A673 (cell line): ENCODE results near the gene STRN. TPM values are rescaled to one million over a fixed set of nuclear protein-coding genes. Genes with fewer than 3 reads are reported as not detected.
"Not testable (repeated sequence)": the region's sequence is repeated elsewhere in the genome, so short reads cannot be mapped to it uniquely, and the experiment has no call there.

Source experiments
- BruUV-seq: library from RNA; stranded (reverse); fragments of 400-500 nt; replicated peaks from 2 replicates; lab custom pipeline; 2021; lab: Mats Ljungman, UMichigan
- CTCF ChIA-PET: fragments of 300-600 bp; sonication (Branson Sonifier 250); formaldehyde crosslinking; loops from one replicate; lab custom pipeline; 2022; ENCODE audit warnings: antibody characterized with exemption; lab: Charles Lee
- POLR2A ChIA-PET: fragments of 300-600 bp; sonication (Branson Sonifier 250); formaldehyde crosslinking; loops from one replicate; lab custom pipeline; 2022; ENCODE audit warnings: antibody characterized with exemption; ENCODE audit not compliant: low non-redundant PET; lab: Charles Lee
- DNase-seq: peaks from one replicate; pipeline ENCODE4 v3.0.0-alpha.2; 2015; ENCODE audit warnings: low spot score
- H3K27ac ChIP-seq: fragments of 200-600 bp; sonication (generic); 2 replicates; pipeline ENCODE4 v1.5.1; 2016; ENCODE audit warnings: mixed run types, low read depth, mild to moderate bottlenecking, mixed read lengths, antibody characterized with exemption, low read length; ENCODE audit not compliant: poor library complexity, severe bottlenecking
- H3K27me3 ChIP-seq: fragments of 200-600 bp; sonication (generic); replicated peaks from 2 replicates; pipeline ENCODE4 v1.6.1; 2017; ENCODE audit warnings: mixed run types, low read depth, mild to moderate bottlenecking, mixed read lengths, antibody characterized with exemption, low read length; ENCODE audit not compliant: insufficient read depth, poor library complexity
- H3K36me3 ChIP-seq: fragments of 200-600 bp; sonication (generic); 2 replicates; pipeline ENCODE4 v1.6.1; 2016; ENCODE audit warnings: mixed run types, mild to moderate bottlenecking, mixed read lengths, antibody characterized with exemption, low read length; ENCODE audit not compliant: insufficient read depth, poor library complexity, severe bottlenecking
- H3K4me1 ChIP-seq: fragments of 200-600 bp; sonication (generic); 2 replicates; pipeline ENCODE4 v1.6.1; 2017; ENCODE audit warnings: mixed run types, mild to moderate bottlenecking, mixed read lengths, antibody characterized with exemption, low read length; ENCODE audit not compliant: insufficient read depth, poor library complexity, severe bottlenecking
- H3K4me3 ChIP-seq: fragments of 200-600 bp; sonication (generic); 2 replicates; pipeline ENCODE4 v1.5.1; 2016; ENCODE audit warnings: low read depth, mixed run types, mild to moderate bottlenecking, mixed read lengths, low read length; ENCODE audit not compliant: poor library complexity, severe bottlenecking
- H3K9me3 ChIP-seq: fragments of 200-600 bp; sonication (generic); 2 replicates; pipeline ENCODE4 v1.6.1; 2016; ENCODE audit warnings: mixed run types, low read depth, mild to moderate bottlenecking, mixed read lengths, antibody characterized with exemption, low read length; ENCODE audit not compliant: poor library complexity, severe bottlenecking
- EZH2 ChIP-seq: fragments of 200-600 bp; sonication (generic); IDR thresholded peaks from 2 replicates; pipeline ENCODE4 v1.6.1; 2017; ENCODE audit warnings: borderline replicate concordance, low read depth, mild to moderate bottlenecking, mixed read lengths, antibody characterized with exemption, low read length; ENCODE audit not compliant: poor library complexity, severe bottlenecking
- intact Hi-C: fragments of 100-400 bp; cut with micrococcal nuclease; formaldehyde crosslinking; loops from one replicate; pipeline ENCODE4 v1.10.0; 2022; ENCODE audit not compliant: unreplicated experiment
- total RNA-seq: library from RNA; stranded (reverse); gene quantifications from 2 replicates; pipeline ENCODE4 v1.2.3, GENCODE V29; 2021
- TF ChIP-seq, protein P1 (sequence below): fragments of 300-800, 200-600 bp; sonication (generic); conservative IDR thresholded peaks from 2 replicates; pipeline ENCODE4 v1.5.1; 2017; ENCODE audit warnings: low read depth, mild to moderate bottlenecking, antibody characterized with exemption, low read length, moderate library complexity, mixed read lengths

Gene STRN
- total RNA-seq, 1 experiment from 2014 or later: 36.1 TPM

DNA sequence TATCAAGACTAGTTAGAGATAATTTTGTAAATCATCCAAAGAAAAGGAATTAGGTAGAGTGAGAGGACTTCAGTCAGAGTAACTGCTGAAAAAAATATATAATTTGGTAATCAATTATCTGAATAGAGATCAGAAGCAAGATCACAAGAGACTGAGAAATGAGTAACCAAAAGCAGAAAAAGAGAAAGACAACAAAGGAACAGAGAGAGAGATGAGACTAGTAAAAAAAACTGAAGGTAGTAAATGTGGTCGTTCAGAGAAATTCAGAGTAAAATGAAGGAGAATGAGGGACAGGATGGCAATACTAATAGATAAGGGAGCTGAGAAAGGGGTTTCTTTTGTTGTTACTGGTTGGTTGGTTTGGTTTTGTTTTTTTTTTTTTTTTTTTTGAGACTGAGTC lies 16.5 kb downstream of the STRN start:
- CTCF ChIA-PET: no interaction called here
- POLR2A ChIA-PET: no interaction called here
- Histone ChIP-seq H3K9me3 (no peaks in the 10 kb centered on the region), H3K4me1 (no peaks in the 10 kb centered on the region), H3K4me3 (no peak overlapping the region), H3K36me3 (no peaks in the 10 kb centered on the region), H3K27ac (no peak overlapping the region), H3K27me3 (no peaks in the 10 kb centered on the region)
- intact Hi-C loops: no loop called here
- BruUV-seq: no TSS peak
- no peak for TF ChIP-seq EZH2
- TF ChIP-seq, protein P1, sequence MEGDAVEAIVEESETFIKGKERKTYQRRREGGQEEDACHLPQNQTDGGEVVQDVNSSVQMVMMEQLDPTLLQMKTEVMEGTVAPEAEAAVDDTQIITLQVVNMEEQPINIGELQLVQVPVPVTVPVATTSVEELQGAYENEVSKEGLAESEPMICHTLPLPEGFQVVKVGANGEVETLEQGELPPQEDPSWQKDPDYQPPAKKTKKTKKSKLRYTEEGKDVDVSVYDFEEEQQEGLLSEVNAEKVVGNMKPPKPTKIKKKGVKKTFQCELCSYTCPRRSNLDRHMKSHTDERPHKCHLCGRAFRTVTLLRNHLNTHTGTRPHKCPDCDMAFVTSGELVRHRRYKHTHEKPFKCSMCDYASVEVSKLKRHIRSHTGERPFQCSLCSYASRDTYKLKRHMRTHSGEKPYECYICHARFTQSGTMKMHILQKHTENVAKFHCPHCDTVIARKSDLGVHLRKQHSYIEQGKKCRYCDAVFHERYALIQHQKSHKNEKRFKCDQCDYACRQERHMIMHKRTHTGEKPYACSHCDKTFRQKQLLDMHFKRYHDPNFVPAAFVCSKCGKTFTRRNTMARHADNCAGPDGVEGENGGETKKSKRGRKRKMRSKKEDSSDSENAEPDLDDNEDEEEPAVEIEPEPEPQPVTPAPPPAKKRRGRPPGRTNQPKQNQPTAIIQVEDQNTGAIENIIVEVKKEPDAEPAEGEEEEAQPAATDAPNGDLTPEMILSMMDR: no peak
- no peak for DNase-seq

DNA sequence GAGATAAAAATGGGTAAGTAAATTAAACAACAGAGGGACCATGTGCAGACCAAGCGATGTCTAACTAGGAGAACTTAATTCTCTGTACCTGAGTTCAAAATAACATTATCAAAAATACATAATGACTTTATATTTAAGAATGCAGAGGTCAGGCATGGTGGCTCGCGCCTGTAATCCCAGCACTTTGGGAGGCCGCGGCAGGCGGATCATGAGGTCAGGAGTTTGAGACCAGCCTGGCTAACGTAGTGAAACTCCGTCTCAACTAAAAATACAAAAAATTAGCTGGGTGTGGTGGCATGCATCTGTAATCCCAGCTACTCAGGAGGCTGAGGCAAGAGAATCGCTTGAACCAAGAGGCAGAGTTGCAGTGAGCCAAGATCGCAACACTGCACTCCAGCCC lies 21.1 kb downstream of the STRN start:
- H3K27ac ChIP-seq, POLR2A ChIA-PET, H3K4me1 ChIP-seq, BruUV-seq, intact Hi-C loops, CTCF ChIA-PET, DNase-seq, H3K9me3 ChIP-seq, H3K36me3 ChIP-seq, H3K4me3 ChIP-seq, H3K27me3 ChIP-seq: not testable (repeated sequence)

DNA sequence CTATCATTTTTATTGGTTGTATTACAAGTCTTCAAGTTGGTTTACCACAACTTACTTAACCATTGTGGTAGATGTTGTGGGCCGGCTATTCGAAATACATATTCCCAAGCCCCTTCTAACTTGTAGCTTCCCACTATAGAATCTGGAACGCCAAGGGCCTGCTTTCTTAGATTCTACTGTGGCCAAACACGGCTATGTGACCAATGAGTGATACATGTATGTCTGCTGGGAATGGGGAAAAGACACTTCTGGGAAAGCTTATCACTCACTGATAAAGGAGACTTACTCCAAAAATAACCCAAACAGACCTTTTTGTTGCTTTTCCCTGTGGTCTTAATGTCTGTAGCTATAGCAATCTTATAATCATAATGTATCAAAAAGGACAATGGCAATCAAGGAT lies 24.5 kb downstream of the STRN start:
- H3K27ac ChIP-seq: no peak overlapping the region
- ChIA-PET POLR2A (no interaction called here), CTCF (no interaction called here)
- no peaks in the 10 kb centered on the region for H3K27me3 ChIP-seq
- H3K36me3 ChIP-seq: no peaks in the 10 kb centered on the region
- H3K9me3 ChIP-seq: no peaks in the 10 kb centered on the region
- no peak for TF ChIP-seq EZH2
- TF ChIP-seq, protein P1: no peak
- DNase-seq: no peak
- BruUV-seq: no TSS peak
- H3K4me3 ChIP-seq: no peak overlapping the region
- no peaks in the 10 kb centered on the region for H3K4me1 ChIP-seq
- intact Hi-C loops: no loop called here

DNA sequence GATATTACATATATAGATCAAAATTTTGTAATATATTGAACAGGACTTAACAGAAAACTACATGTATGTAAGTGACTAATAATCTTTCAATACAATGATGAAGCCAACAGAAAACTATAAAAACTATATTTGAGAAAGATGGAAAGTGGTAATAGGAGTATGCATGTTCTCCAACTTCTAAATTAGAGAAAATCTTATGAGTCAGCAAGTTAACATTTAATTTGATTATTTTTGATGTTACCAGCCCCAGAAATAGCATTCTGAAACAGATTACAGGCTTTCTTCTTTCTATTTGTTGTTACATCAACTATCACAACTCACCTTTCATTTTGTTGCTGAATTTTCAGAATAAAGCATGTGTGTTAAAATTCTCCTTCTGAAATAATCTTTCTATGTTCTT lies 29.8 kb downstream of the STRN start:
- H3K27ac ChIP-seq, intact Hi-C loops, H3K9me3 ChIP-seq, DNase-seq, CTCF ChIA-PET, H3K36me3 ChIP-seq, POLR2A ChIA-PET, H3K27me3 ChIP-seq, BruUV-seq, H3K4me1 ChIP-seq, H3K4me3 ChIP-seq: not testable (repeated sequence)

DNA sequence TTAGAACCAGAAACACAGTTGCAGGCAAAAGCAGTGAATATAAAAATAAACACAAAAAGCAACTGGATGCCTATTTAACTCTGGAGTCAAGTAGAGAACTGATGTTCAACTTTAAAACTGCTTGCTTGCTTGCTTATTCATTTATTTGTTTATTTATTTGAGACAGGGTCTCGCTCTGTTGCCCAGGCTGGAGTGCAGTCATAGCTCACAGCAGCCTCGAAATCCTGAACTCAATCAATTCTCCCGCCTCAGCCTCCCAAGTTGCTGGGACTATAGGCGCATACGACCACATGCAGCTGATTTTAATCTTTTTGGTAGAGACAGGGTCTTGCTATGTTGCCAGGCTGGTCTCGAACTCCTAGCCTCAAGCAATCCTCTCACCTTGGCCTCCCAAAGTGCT lies 34.6 kb downstream of the STRN start:
- H3K4me3 ChIP-seq, intact Hi-C loops, BruUV-seq, H3K9me3 ChIP-seq, H3K27me3 ChIP-seq, DNase-seq, H3K36me3 ChIP-seq, CTCF ChIA-PET, POLR2A ChIA-PET, H3K4me1 ChIP-seq, H3K27ac ChIP-seq: not testable (repeated sequence)

DNA sequence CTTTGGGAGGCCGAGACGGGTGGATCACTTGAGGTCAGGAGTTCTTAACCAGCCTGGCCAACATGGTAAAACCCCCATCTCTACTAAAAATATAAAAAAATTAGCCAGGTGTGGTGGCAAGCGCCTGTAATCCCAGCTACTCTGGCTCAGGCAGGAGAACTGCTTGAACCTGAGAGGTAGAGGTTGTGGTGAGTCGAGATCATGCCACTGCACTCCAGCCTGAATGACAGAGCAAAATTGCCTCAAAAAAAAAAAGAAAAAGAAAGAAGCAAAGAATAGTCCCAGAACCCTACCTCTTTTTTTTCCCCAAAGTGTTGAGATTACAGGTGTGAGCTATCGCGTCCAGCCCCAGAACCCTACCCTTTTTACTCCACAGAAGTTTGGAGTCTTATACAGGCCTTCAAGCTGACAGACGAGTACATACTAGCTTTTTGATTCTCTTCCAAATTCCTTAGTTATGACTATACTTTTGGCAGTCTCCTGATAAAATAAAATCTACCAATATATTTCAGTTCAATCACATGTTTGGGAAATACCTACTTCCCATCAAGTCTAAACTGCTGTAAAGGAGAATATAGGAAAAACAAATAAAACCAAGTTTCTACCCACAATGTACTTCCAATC lies 35.4 kb downstream of the STRN start:
- H3K36me3 ChIP-seq, CTCF ChIA-PET, BruUV-seq, DNase-seq, H3K27me3 ChIP-seq, POLR2A ChIA-PET, H3K27ac ChIP-seq, intact Hi-C loops, H3K9me3 ChIP-seq, H3K4me3 ChIP-seq: not testable (repeated sequence)
- peaks cover 11% of the 10 kb centered on the region for H3K4me1 ChIP-seq
